GM13977 (cell line): Measurements from ENCODE around the gene P4HA2.

ENCODE experiments used
- DNase-seq: peaks from one replicate; pipeline ENCODE4 v3.0.0; 2012; ENCODE audit warnings: low spot score
- CTCF ChIP-seq: IDR thresholded peaks from 2 replicates; pipeline ENCODE4 v1.5.1; 2012; ENCODE audit warnings: mild to moderate bottlenecking, control low read depth; ENCODE audit not compliant: insufficient read depth; ENCODE audit errors: extremely low read depth, missing control alignments
- in situ Hi-C: fragments of 300-500 bp; cut with MboI; formaldehyde crosslinking; loops from one replicate; pipeline ENCODE4 v1.12.0; 2022; ENCODE audit warnings: low sequenced_read_pairs, low pct_unique_long_range_greater_than_20kb, mixed read lengths, inconsistent platforms; ENCODE audit not compliant: unreplicated experiment

Gene P4HA2

GRCh38 chr5:132233081-132233480, 5.4 kb upstream of the P4HA2 start:
- TF ChIP-seq CTCF: no peak
- DNase-seq: no peak
- in situ Hi-C loops: no loop called here

GRCh38 chr5:132232465-132232864, 4.8 kb upstream of the P4HA2 start:
- TF ChIP-seq CTCF: no peak
- in situ Hi-C loops: no loop called here
- no peak for DNase-seq

- TF ChIP-seq CTCF: no peak
- DNase-seq: no peak
- in situ Hi-C loops: no loop called here
Measured at GRCh38 chr5:132230871-132231270, 3.2 kb upstream of the P4HA2 start.

- no peak for DNase-seq
- in situ Hi-C loops: no loop called here
- TF ChIP-seq CTCF: no peak
Measured at GRCh38 chr5:132229236-132229635, 1.6 kb upstream of the P4HA2 start.

GRCh38 chr5:132228241-132229035, 785 bp upstream of the P4HA2 start:
- TF ChIP-seq CTCF: no peak
- no peak for DNase-seq
- in situ Hi-C loops: no loop called here

GRCh38 chr5:132227235-132227484, 493 bp downstream of the P4HA2 start:
- in situ Hi-C loops: no loop called here
- no peak for TF ChIP-seq CTCF
- no peak for DNase-seq
